DMS79 treated with DMSO at 0.1 percent for 48 hours (cell line): ENCODE results near the gene CYP3A7.
"Not testable (repeated sequence)": the region's sequence is repeated elsewhere in the genome, so short reads cannot be mapped to it uniquely, and the experiment has no call there.

Experiments used
- DNase-seq: peaks from one replicate; lab custom pipeline; 2025; lab: John Stamatoyannopoulos, UW

The CYP3A7 gene

DNA sequence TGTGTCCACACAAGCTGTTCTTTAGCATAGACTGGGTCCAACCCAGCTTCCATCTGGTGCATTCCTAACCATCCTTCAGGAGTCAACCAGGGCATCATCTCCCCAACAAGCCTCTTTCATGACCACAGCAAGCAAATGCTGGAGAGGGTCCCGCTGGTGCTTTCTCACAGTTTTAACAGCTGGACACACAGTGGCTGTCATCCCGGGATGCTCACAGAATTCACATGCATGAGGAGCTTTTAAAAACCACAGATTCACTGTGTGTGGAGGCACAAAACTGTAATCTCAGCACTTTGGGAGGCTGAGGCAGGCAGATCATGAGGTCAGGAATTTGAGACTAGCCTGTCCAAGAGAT is 6.4 kb upstream of the CYP3A7 start:
- DNase-seq, result no peak

GRCh38 chr7:99740573-99741440 is 5.8 kb upstream of the CYP3A7 start:
- no peak for DNase-seq

GRCh38 chr7:99739699-99740572 is 4.9 kb upstream of the CYP3A7 start:
- no peak for DNase-seq

GRCh38 chr7:99737726-99738125 is 2.7 kb upstream of the CYP3A7 start:
- DNase-seq, result no peak

- not testable (repeated sequence) for DNase-seq
These were observed 1.7 kb upstream of the CYP3A7 start for GRCh38 chr7:99736667-99737066.

DNA sequence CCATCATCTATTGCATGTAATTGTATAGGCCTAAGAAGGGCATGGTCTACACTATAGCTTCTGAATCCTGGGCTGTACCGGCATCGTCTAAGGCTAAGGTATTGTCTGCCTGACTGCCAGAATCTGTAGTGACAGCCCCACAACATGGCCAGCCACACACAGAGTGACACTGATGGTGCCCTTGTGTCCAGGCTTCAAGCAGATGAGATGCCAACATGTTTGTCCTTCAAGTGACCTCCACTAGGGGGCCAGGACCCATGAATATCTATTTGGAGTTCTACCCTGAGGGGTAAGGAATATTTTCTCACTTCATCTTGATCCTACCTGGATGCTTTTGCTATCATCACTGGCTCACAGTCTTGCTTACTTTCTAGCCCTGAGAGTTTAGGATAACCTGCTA is 1.5 kb downstream of the CYP3A7 start:
- DNase-seq, result no peak

DNA sequence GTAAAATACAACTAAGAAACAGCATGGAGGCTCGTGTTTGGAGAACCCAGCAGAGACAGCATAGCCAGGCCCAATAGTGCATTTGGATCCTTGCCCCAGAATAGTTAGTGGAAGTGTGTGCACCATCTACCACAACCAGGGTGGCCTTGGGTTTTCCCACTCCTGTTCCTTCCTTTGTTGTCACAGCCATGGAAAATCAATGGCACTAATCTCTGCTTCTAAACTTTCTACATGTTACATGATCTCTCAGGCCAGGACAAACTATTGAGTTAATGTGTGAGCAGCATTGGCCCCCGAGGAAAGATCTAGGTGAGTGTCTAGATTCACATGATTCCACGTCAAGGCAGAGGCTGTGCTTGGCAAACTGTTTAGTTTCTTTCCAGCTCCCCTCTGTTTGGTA is 2.0 kb downstream of the CYP3A7 start:
- no peak for DNase-seq

GRCh38 chr7:99731638-99732374 is 3.2 kb downstream of the CYP3A7 start:
- no peak for DNase-seq

DNA sequence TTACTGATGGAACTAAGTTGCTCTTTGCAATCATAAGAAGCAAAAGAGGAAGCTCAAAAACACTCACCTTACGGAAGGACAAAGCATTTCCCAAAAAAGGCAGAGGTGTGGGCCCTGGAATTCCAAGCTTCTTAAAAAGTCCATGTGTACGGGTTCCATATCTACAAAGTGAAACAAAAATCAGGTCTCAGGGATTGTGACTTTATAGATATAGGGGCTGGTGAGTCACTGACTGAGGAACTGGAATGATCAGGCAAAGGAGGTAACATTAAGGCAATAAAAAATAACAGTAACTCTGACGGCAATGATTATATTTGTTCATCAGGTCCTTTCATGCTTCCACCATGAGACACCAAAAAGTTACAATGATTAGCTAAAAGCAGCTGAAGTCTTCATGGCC is 4.0 kb downstream of the CYP3A7 start:
- no peak for DNase-seq

- DNase-seq, result no peak
These were observed 4.7 kb downstream of the CYP3A7 start for GRCh38 chr7:99730238-99730810.

DNA sequence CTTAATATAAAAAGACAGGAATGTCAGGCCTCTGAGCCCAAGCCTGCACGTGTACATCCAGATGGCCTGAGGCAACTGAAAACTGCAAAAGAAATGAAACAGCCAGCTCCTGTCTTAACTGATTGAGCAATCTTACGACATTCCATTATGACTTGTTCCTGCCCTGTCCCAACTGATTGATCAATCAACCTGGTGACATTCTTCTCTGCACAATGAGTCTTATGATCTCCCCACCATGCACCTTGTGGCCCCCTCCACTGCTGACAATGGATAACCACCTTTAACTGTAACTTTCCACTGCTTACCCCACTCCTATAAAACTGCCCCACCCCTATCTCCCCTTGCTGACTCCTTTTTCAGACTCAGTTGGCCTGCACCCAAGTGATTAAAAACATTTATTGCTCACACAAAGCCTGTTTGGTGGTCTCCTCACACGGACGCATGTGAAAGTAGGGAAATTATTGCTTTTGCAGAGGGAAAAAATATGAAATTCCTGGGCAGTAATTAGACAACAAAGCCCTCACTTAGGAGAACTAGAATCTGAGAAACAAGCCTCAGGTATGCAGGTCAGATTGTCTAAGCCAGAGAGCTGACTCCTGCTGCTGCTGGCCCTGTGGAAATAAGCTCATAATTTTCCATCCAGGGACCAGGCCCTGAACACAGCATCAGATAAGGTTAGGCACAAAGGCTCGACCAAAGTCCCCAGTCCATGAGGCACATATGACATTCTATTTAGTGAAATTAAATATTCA is 5.3 kb downstream of the CYP3A7 start:
- DNase-seq, result no peak

DNA sequence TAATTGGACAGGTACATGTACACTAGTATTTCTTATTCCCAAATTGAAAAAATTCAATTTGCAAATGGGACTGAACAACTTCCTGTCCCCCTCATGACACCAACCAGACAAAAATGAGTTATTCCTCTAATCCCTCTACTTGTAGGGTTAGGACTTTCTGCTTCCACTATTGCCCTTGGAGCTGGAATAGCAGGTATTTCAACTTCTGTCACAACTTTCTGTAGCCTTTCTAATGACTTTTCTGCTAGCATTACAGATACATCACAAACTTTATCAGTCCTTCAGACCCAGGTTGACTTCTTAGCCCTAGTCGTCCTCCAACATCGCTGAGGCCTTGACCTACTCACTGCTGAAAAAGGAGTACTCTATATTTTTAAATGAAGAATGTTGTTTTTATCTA is 6.4 kb downstream of the CYP3A7 start:
- no peak for DNase-seq

- not testable (repeated sequence) for DNase-seq
These were observed 11.8 kb downstream of the CYP3A7 start for GRCh38 chr7:99723201-99723600.

- DNase-seq, result no peak
These were observed 14.0 kb downstream of the CYP3A7 start for GRCh38 chr7:99720800-99721595.

DNA sequence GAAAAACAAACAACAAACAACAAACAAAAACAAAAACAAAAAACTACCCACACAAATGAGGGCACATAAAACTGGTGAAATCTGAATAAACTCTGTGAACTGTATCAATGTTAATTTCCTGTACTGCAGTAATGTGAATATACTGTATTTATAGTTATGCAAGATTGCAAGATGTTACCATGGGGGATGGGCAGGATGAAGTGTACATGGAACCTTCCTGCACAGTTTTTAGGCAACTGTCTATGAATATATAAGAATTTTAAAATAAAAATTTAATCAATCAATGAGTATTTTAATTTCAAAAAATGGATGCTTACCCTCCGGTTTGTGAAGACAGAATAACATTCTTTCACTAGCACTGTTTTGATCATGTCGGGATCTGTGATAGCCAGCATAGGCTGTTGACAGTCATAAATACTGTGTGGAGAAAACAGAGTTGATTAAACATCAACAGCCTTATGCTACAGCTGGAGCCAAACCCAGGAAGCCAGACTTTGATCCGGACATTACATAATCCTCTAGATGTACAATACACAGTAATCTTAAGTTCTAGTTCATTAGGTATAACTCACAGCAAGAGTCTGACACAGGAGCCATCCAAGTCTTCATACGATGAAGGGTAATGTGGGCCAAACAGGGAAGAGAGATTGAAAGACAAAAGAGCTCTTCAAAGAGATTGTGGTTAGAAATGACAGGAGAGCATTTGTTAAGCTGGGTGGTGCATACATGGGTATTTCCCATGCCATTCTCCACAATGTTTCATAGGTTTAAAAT is 14.8 kb downstream of the CYP3A7 start:
- no peak for DNase-seq

- no peak for DNase-seq
These were observed 20.9 kb downstream of the CYP3A7 start for GRCh38 chr7:99713995-99714570.

- DNase-seq, result no peak
These were observed 25.0 kb downstream of the CYP3A7 start for GRCh38 chr7:99709838-99710578.

- DNase-seq, result no peak
These were observed 25.7 kb downstream of the CYP3A7 start for GRCh38 chr7:99709260-99709659.

- DNase-seq, result no peak
These were observed 27.9 kb downstream of the CYP3A7 start for GRCh38 chr7:99707096-99707495.
